ENCODE measurements around the gene MAFB.

Gene MAFB

DNA sequence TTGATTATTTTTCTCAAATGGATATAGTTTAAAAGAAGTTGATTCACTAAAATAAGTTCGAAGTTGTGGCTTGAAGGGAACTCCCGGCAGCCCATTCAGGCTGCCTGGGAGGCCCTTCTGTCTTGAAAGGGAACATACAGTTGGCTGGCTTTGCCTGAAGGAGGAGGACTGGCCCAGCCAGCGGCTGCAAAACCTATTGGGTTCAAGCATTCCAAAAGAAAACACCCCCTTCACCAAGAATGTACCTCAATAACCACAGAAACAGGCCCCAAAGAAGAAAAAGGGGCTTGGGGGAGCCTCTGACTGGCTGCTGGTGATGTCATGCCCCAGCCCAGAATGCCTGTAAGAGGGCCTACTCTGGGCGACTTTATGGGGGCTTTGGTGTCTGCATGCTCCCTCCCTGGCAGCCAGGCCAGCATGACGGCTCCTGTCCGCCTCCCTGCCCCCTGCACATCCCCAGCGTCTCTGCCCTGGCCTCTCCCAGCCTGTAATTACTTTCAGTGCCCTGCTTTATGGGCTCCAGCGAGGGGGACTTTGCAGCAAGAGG, 36.5 kb downstream of the MAFB start:
- DNase-seq: no peak

DNA sequence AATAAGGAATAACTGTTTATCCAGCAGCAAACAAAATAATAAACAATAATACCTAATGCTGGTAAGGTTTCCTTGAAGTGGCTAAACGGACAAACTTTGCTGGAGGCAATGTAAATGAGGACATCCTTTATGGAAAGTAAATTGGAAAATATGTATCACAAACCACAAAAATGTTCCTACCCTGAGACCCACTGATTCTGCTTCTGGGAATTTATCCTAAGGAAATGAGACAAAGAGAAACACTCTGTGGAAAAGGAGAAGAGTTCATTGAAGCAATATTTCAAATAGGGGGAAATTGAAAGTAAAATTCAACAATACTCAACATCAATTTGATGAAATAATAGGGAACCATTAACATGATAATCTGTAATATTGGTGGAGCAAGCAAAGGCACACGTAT, 37.9 kb downstream of the MAFB start:
- no peak for DNase-seq

- peak; percentile 47 for DNase-seq
Measured at GRCh38 chr20:40650707-40651106, 38.3 kb downstream of the MAFB start.

- DNase-seq: no peak
Measured at GRCh38 chr20:40648210-40649072, 40.6 kb downstream of the MAFB start.

DNA sequence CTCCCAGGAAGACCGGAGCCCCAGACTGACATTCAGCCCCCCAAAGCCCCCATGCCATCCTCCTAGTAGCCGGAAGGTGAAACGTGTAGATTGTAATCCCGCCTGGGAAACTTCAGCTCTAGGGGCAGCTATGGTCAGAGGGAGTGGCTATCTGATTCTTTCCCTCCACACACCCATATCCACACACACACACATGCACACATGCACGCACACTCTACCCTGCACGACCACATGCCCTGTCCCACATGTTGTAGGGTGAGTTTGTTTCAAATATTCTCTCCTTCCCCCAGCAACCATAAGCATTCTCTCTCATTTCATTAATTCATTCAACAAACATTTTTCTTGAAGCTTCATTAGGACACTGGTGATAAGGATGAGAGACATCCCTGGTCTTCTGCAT, 42.2 kb downstream of the MAFB start:
- DNase-seq: no peak

GRCh38 chr20:40646361-40646760, 42.7 kb downstream of the MAFB start:
- DNase-seq: peak; percentile 96

DNA sequence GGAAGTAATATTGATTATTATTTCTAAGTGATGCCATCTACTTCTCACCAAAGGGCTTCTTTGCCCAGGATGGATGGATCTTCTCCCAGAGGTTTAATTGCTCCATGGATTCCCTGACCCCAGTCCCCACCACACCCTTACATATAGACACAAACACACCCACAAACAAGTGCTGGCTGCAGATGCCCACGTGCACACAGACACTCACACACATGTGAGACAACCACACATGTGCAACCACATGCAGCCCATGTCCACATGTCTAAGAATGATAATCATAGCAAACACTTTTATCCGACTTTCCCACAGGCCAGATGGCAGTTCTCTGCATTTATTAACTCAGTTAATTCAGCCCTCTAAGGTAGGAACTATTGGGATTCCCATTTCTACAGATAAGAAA, 44.2 kb downstream of the MAFB start:
- DNase-seq: no peak

- DNase-seq: no peak
Measured at GRCh38 chr20:40643891-40644290, 45.1 kb downstream of the MAFB start.

DNA sequence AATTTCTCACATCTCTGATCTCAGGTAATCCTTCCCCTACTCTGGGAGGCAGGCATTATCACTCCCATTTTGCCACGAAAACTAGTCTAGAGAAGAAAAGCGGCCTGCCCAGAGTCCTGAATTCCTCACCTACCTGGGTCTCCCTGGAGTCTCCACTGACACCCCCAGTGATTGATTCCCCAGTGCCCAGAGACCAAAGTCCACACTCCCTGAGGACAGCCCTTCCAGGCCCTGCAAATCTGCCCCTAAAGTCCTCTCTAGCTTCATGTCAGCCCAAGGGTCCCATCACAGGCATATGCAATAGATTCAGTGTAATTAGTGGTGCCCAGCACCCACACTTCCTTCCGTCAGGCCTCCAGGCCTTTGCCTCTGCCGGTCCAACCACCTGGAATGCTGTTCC, 47.2 kb downstream of the MAFB start:
- DNase-seq: no peak

- no peak for DNase-seq
Measured at GRCh38 chr20:40641202-40641601, 47.8 kb downstream of the MAFB start.

GRCh38 chr20:40640667-40641066, 48.4 kb downstream of the MAFB start:
- DNase-seq: peak; percentile 59

GRCh38 chr20:40639676-40640355, 49.2 kb downstream of the MAFB start:
- no peak for DNase-seq

- no peak for DNase-seq
Measured at GRCh38 chr20:40639132-40639531, 49.9 kb downstream of the MAFB start.

- no peak for DNase-seq
Measured at GRCh38 chr20:40638414-40638813, 50.6 kb downstream of the MAFB start.

DNA sequence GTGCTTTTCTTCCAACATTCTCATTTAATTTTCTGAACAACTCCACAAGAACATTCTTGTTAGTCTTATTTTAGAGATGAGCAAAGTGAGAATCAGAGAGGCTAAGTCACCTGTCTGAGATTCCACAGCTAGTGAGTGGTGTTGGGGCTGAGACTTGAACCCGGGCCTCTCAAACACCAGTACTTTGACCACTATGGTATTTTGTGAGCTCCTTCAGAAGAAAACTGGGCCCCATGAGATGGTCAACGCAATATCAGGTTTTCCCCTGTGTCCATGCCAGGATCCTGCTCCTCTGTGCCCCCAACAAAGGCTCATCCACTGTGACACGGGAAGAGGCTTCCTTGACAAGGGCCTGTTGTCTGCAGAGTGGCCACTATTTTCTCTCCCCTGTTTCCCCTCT, 51.9 kb downstream of the MAFB start:
- no peak for DNase-seq

GRCh38 chr20:40636486-40636885, 52.5 kb downstream of the MAFB start:
- no peak for DNase-seq

GRCh38 chr20:40635971-40636370, 53.1 kb downstream of the MAFB start:
- DNase-seq: no peak

All from NCI-H1105 (cell line).